Measurements from ENCODE around the gene THPO.

The THPO gene

DNA sequence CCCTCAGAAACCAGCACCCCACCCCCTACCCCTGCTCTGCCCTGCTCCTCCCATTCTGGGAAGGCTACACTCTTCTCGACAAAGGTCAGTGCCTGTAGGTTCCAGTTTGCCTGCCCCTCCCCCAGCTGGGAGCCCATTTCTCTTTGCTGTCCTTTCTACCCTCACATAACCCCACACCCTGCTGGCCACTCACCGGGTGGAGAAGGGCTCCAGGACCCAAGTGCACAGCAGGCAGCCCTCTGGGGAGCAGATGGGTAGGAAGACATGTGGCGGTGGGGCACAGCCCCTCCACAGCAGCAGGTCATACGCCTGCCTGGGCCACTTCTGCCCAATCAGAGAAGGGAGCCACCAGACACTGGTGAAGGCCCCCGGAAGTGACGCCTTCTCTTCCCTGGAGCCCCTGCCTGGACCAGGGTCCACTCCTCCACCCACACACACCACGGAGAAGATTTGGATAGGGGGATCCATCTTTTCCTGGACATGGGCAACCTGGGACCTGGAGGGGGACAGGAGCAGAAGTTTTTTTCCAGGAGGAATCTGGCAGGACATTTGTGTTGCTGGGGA, at the start of gene THPO:
Gene THPO (minus strand): TSS at position 326 of the 564 bp plus-strand sequence. CDS start 1,948 bp downstream, outside the sequence.
- DNase-seq, result no peak

DNA sequence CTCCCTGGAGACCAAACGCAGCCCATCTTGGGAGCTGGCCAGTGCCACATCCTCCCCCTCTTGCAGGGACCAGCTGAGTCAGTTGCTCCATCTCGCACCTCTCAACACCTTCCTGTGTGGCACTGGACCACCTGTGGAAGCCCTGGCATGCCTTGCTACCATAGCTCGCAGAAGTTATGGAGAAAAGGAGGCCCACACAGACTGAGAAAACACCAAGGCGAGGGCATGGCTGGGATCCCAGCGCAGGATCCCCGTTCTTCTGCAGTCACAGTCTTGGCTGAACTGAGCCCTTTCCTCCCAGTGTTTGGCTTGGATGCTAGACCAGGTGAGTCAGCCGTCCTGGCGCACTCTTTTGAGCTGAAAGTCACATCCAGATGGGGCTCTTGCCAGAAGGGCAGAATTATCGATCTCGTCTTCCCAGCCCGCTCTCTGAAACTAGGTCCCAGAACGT, 48.7 kb upstream of the THPO start:
- no peak for DNase-seq

DNA sequence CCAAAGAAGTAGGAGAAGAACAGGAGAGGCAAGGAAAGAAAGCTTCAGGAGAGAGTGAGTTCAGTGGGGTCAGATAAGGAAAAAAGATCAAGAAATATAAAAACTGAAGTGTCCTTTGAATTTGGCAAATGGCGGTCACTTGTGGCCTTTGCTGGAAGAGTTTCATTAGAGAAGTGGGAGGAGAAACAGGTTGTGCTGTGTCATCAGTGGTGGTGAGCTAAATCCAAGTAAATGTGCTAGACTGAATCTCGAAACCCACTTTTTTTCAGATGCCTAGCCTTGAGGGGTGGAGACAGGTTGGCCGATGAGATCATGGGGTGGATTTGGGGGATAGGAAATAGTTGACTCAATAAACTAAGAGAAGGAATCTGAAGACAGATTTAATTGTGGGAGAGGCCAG, 45.6 kb upstream of the THPO start:
- no peak for DNase-seq

DNA sequence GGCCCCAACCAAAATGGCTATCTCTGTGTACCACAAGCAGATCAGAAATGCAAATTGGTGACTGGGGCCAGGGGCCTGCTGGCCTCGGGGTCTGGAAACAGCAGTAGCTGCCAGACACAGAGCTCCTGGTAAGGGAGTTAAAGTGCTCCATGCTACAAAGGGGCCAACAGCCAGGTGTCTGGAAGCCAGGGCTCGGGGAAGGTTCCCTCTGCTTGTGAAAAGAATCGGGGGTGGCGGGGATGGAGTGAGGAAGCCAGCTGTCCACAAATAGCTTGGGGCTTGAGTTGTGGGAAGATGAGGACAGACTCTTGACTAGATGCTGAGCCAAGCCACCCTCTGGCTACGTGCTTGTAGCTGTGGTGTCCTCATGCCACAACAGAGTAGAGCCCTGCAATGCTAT, 41.2 kb upstream of the THPO start:
- no peak for DNase-seq

DNA sequence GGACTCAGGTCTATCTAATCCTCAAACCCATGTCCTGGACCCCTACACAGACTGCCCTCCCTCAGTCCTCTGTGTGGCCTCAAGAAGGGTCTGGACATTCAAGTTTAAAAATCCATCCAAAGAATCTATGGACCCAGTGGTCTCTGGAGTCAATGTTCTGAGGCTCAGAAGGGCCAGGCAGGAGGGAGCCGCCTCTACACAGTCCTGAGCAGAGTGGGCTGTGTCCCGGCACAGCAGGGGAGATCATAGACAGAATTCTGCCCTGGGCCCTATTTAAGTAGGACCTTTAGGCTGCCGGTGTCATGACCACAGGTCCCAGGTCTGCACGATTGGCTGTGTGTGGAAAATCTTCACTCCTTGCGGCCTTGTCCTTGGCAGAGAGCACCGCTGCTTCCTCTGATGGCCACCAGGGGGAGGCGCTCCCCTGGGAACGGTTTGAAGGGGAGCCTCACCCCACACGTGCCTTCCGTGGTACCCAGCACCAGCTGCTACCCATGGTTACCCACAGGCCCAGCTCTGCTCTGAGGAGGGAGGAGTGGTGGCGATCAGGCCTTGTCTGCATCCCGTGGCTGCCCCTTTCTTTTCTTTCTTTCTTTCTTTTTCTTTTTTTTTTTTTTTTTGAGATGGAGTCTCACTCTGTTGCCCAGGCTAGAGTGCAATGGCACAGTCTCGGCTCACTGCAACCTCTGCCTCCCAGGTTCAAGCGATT, 39.8 kb upstream of the THPO start:
- DNase-seq, result peak; percentile 3

DNA sequence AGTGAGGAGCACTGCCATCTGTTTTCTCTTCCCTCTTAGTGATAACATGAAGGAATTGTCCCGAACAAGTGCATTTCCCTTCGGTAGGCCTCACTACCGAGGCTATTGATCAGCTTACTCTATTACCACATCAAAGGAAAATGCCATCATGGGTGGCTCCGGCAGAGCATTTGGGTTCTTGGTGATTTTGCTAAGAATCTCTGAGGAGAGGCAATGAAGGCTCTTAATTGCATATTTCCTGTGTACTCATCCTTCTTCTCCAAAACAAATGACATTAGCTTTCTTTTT, 37.1 kb upstream of the THPO start:
- DNase-seq, result no peak

DNA sequence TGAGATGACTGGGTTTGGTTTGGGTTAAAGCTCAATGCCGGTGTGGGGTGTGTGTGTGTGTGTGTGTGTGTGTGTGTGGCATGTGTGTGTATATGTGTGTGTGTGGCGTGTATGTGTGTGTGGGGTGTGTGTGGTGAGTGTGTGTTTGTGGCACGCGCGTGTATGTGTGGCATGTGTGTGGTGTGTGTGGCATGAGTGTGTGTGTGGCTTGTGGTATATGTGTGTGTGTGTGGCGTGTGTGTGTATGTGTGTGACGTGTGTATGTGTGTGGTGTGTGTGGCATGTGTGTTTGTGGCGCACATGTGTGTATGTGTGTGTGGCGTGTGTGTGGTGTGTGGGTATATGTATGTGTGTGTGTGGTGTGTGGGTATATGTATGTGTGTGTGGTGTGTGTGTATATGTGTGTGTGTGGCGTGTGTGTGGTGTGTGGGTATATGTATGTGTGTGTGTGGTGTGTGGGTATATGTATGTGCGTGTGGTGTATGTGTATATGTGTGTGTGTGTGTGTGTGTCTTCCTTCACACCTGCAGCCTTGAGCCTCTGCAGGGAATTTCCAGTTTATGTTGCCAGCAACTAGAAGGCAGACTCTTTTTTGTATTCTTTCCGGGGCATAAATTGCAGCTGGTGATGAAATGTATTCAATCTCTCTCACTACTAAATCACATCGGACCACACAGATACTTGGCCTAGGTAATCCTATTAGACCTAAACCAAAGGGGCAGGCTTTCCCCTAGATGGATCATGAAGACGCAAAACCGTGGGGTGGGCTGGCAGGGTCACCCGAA, 36.6 kb upstream of the THPO start:
- DNase-seq, result no peak

DNA sequence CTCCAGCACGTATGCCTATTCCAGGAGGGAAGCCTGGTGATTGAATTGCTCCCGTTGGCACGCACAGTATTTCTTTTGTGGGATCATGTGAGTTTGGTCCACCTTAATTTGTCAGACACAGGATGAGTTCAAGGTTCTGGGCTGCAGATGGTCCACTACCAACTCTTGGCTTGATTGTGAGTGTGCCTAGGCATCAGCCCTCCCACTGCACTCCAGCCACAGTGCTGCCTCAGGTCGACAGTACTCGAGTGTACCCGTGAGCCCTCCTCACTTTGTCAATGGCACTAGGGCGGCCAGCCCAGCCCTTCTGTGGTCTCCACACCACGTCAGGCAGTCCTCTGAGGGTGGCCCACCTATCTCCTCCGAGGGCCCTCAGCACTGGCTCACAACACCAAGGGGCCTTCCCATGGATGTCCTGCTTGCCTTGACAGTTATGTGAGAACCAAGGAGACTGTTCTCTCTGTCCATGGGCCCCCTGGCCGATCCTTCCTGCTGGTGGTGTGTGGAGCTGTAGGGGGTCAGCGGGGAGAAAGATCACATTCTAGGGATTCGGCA, 32.0 kb upstream of the THPO start:
- DNase-seq, result no peak

DNA sequence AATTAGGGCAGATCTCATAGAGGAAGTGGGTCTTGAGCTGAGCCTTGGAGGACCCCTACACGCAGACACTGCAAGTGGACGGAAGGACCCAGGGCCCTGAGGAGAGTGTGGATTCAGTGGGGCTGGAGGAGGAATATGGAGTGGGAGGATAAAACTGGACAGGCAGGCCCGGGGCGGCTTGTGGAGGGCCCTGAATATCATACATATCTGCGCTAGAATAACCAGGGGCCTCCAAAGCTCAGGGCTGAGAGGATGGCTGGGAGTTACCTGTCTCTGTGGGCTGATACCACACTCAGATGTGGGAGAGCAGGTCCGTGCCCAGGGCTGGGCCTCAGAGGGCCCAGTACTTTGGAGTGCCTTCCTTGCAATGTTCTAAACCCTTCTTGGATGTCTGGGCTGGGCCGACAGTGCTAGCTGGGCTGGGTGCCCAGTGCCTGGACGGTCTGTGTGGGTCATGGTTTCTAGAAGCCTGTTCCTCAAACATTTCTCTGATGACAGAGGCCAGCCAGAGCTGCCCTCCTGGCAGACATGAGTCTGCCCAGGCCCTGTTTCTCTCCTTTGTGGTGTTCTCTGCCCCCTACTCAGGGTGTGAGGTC, 31.4 kb upstream of the THPO start:
- DNase-seq, result no peak

DNA sequence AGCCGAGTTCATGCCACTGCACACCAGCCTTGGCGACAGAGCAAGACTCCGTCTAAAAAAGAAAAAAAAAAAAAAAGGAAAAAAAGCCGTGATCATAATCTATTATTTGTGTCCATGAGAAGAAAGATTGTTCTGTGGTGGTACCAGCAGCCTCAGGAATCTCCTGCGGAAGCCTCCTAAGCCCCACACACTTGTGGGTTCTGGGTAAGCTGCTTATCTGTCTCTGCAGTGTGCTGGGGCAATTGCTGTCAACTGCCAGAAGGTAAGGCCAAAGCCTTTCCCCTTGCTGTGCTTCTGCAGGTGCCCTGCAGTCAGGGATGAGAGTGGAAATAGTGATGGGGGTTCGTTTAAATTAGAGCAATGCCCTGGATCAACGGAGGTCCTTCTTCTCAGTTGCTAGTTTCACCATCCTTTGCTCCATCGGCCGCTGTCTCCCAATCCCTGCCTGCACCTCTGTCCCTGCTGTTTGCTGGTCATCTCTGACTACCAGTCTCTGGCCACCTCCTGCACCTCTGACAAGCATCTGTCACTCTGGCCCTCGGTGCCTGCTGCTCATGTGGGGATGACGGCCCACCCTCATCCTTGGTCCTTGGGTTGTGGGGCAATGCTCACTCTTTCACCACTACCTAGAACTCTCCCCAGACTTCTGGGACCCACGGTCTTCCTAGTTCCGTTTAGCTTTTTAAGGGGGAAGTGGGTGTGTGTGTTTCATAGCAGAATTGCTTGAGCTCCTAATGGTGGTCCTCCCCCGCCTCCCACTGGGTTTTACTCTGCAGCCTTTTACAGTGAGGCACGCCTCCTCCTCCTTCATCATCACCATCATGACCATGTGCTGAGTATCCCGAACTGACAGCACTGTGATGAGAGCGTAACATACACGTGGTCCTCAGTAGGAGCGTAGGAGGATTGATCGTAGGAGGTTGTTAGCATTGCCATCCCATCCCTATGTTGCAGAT, 27.3 kb upstream of the THPO start:
- DNase-seq, result no peak

DNA sequence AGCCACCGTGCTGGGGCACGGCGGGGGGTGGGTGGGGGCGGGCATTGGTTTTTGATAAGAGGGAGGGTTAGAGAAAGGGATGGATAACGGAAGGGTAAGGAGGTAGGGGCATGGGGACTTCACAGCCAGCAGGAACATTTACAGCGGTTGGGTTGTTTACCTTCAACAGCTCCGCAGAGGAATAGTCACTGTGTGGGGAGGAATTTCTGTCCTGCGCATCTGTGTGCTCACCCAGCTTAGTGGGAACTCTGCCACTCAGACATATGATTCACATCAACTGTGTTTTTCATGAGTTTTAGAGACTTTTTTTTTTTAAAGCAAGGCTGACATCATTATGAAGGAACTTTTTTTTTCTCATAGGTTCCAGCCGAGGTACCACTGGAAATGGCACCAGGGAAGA, 21.4 kb upstream of the THPO start:
- no peak for DNase-seq

DNA sequence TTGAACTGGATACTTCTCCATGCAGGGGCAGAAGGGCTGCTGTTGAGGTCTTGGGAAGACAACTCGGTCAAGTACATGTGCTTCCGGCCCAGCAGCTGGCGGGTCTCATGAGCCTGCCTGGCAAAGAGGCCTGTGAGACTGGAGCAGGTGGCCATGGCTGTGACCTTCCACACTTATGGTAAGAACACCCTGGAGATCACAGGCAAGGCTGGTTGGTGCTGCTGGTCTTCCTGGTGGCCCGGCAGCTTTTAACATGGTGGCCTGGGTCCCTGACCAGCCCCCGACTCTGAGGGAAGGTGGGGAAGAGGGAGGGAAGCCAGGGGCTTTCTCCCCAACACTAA, 17.3 kb upstream of the THPO start:
- DNase-seq, result no peak

DNA sequence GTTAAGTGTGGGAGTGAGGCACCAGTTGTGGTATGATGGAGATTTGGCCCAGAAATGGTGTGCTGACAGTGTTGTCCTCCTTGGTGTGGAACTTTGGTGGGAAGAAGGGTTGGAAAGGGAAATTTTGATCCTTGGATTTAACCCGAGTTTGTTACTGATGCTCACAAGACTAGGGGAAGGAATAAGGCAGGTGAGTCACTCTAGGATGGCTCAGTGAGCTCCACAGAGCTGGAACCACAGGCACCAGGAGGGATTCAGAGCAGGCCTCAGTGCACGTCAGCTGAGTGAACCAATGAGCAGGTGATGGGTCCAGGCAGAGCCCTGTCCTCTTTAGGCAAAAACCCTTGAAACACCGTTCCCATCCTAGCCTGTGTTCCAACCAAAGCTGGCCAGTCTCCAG, 13.3 kb upstream of the THPO start:
- no peak for DNase-seq

DNA sequence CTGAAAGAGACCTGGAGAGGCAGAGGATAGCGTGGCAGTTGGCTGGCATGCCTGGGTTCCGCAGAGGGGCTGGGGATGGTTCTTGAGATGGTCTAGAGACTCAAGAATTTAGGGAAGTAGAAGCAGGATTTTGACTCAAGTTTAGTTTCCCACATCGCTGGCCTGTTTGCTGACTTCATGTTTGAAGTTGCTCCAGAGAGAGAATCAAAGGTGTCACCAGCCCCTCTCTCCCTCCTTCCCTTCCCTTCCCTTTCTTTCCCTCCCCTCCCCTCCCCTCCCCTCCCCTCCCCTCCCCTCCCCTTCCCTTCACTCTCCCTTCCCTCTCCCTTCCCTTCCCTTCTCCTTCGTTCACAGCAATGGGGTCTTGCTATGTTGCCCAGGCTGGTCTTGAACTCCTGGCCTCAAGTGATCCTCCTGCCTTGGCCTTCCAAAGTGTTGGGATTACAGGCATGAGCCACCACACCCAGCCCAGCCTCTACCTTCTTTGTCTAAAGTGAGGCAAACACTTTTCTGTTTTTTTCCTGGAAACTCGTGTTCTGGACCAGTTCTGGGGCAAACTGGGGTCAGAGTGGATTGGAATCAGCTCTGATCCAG, 12.0 kb upstream of the THPO start:
- no peak for DNase-seq

DNA sequence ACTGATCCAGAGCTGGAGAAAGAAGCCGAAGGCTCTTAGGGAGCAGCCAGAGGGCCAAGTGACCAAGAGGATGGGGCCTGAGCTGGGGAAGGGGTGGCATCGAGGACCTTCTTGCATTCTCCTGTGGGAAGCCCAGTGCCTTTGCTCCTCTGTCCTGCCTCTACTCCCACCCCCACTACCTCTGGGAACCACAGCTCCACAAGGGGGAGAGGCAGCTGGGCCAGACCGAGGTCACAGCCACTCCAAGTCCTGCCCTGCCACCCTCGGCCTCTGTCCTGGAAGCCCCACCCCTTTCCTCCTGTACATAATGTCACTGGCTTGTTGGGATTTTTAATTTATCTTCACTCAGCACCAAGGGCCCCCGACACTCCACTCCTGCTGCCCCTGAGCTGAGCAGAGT, 11.4 kb upstream of the THPO start:
- DNase-seq, result no peak

DNA sequence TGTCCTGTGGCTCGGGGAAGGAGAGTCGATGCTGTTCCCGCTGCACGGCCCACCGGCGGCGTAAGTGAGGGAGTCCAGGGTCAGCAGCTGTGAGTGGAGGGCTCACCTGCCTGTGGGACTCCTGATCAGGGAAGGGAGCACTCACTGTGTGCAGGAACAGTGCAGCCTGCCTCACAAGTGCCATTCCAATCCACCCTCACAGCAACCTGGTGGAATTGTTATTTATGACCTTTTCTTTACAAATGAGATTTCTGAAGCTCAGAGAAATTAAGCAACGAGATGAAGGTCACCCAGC, 10.9 kb upstream of the THPO start:
- DNase-seq, result no peak

DNA sequence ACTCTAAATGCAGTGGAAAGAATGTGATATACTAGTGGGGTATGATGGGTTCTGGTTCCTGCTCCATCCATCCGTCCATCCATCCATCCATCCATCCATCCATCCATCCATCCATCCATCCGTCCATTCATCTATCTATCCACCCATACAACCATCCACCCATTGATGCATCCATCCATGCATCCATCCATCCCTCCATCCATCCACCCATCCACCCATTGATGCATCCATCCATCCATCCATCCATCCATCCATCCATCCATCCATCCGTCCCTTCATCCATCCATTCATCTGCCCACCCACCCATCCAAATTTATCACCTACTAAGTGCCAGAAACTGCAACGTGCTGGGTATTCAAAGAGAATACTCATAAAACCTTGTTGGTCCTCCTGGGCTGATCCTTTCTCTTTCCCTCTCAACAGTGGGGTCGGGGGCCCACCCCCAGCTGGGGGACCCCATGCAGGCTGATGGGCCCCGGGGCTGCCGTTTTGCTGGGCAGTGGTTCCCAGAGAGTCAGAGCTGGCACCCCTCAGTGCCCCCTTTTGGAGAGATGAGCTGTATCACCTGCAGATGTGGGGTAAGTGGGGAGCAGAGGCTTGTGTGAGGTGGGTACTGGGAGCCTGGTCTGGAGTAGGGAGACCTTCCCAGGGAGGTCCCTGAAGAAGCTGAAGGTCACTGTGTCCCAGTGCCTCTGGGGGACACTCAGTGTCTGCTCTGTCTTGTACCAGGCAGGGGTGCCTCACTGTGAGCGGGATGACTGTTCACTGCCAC, 10.3 kb upstream of the THPO start:
- DNase-seq, result no peak

DNA sequence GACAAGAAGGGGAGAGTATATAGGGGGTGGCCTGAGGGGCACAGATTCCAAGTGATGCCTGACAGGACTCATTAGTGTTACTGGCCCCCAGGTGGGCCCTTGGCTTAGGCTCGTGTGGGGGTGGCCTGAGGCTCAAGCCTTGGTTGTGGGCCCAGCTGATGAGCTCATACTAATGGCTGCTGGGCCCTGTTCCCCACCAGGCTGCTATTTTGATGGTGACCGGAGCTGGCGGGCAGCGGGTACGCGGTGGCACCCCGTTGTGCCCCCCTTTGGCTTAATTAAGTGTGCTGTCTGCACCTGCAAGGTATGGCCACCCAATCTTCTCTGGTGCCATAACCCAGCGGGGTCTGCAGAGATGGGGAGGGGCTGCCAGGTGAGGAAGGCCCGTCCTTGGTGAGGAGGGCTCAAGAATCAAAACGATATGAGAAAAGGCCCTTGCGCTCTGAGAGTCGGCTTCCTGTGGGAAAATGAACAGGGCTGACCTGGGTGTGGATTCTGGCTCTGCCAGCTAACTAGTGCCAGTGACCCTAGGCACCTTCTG, 9.2 kb upstream of the THPO start:
- no peak for DNase-seq

DNA sequence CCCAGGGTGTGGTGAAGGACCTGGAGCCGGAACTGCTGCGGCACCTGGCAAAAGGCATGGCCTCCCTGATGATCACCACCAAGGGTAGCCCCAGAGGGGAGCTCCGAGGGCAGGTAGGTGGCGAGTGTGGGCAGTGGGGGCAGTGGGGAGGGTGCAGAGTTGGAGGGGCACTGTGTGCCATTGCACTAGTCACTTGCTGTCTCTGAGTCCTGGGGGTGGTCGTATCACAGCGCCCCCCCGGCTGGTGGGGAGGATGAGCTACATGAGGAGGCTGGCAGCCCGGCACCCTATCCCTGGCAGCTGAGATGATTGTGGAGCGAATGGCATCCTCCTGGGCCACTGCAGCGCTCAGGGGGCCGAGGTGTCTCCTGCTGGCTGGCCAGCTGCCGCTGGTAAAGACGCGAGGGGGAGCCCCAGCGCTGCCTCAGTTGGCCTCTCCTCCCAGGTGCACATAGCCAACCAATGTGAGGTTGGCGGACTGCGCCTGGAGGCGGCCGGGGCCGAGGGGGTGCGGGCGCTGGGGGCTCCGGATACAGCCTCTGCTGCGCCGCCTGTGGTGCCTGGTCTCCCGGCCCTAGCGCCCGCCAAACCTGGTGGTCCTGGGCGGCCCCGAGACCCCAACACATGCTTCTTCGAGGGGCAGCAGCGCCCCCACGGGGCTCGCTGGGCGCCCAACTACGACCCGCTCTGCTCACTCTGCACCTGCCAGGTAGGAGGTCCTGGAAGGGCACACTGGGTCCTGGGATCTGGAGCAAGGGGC, 8.2 kb upstream of the THPO start:
- no peak for DNase-seq

DNA sequence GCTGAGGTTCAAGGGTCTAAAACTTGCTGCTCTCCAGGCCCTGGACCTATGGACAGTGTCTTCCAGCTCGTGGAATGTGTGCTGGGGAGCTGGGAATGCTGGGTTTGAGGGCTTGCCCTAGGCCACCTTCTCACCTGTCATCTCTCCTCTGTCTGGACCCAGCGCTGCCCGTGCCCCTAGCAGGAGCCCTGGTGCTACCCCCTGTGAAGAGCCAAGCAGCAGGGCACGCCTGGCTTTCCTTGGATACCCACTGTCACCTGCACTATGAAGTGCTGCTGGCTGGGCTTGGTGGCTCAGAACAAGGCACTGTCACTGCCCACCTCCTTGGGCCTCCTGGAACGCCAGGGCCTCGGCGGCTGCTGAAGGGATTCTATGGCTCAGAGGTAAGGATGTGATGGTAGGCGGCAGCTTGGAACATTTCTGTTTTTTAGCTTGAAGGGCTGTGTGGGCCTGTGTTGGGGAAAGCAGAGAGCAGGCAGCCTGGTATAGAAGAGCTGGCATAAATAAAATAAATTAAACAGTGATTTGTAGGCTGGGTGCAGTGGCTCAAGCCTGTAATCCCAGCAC, 6.9 kb upstream of the THPO start:
- no peak for DNase-seq
